LNCaP clone FGC (cell line): ENCODE data around the gene ZNF467.

Experiments used
- DNase-seq: peaks from one replicate; pipeline ENCODE4 v3.0.0-alpha.2; 2011; ENCODE audit warnings: low read depth
- H3K4me3 ChIP-seq: 2 replicates; pipeline ENCODE4 v1.5.1; 2011; ENCODE audit warnings: mild to moderate bottlenecking, low read depth, low read length, control low read depth
- TF ChIP-seq, protein P1 (sequence below): IDR thresholded peaks from 2 replicates; pipeline ENCODE4 v1.5.1; 2012; ENCODE audit warnings: mild to moderate bottlenecking; ENCODE audit not compliant: control insufficient read depth, insufficient read depth; ENCODE audit errors: extremely low read depth

Gene ZNF467

DNA sequence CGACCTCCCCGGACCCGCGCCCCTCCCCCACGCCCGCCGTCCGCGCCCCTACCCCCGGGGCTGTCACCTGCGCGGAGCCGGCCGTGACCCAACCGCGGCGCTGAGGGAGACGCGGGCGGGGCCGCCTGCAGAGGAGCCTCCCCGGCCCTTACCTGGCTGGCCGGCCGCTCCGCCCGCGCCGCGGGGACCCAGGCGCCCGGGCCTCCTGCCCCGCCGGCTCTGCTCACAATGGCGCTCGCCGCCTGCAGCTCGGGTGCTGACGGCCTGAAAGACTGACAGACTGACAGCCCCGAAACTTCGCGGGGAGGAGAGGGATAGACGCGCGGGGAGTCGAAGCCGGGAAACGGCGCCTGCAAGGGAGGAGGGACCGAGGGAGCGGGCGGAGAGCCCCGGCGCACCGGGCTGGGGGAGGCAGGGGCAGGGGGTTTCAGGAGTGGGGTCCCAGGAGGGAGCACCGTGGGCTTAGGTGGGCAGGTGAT, 393 bp downstream of the ZNF467 start:
- TF ChIP-seq, protein P1, sequence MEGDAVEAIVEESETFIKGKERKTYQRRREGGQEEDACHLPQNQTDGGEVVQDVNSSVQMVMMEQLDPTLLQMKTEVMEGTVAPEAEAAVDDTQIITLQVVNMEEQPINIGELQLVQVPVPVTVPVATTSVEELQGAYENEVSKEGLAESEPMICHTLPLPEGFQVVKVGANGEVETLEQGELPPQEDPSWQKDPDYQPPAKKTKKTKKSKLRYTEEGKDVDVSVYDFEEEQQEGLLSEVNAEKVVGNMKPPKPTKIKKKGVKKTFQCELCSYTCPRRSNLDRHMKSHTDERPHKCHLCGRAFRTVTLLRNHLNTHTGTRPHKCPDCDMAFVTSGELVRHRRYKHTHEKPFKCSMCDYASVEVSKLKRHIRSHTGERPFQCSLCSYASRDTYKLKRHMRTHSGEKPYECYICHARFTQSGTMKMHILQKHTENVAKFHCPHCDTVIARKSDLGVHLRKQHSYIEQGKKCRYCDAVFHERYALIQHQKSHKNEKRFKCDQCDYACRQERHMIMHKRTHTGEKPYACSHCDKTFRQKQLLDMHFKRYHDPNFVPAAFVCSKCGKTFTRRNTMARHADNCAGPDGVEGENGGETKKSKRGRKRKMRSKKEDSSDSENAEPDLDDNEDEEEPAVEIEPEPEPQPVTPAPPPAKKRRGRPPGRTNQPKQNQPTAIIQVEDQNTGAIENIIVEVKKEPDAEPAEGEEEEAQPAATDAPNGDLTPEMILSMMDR, result no peak
- DNase-seq, result no peak
- peak overlapping the region; percentile 80 for H3K4me3 ChIP-seq

DNA sequence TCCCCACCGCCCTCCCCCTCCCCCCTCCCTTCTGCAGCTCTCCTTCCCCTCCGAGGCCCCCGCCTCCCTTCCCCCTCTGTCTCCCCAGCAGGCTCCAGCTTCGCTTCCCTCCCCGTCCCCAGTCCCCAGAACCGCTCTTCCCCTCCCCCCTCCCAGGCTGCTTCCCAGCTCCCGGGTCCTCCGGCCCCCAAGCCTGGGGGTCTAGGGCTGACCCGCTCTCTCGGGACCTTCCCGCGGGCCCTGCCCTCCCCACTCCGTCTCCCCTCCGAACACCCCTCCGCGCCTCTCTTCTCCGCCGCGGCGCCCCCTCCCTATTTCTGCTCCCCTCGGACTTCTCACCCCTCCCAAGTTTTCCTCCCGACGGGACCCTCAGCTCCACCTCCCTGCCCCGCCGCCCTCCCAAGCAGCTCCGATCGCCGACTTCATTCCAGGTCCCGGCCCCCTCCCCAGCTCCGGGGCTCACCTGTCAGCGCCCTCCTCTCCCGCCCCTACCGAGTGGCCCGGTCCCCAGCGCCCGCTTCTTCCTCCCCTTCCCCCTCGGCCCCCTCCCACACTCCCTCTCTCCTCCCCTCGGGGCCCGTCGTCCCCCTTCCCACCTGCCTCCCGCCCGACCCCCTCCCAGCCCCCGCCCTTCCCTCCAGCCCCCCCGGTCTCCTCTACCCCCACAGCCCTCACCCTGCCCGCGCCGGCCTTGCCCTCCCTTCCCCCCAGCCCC, 990 bp downstream of the ZNF467 start:
- no peak for DNase-seq
- TF ChIP-seq, protein P1, result no peak
- H3K4me3 ChIP-seq, result peak overlapping the region; percentile 80

DNA sequence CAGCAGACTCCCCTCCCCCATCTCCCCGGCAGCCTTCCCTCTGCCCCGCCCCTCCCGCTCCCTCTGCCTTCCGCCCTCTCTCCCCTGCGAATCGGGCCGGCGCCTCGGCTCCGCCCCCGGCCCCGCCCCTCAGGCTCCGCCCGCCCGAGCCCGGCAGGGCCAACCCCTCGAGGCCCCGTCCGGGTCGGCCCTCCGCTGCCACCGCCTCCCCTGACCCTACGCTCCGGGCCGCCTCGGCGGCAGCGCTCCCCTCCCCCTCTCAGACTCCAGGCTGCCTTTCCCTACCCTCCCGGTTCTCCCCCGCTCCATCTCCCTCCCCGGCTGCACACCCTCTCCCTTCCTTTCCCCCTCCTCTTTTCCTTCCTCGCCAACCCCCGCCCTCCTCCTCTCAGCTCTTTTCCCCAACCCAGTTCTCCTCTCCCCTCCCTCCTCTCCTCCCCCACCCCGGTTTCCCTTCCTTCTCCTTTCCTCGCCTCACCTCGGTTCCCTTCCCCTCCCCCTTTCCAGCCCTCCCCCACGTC, 1.6 kb downstream of the ZNF467 start:
- peak overlapping the region; percentile 80 for H3K4me3 ChIP-seq
- TF ChIP-seq, protein P1, result no peak
- DNase-seq, result peak; percentile 90

DNA sequence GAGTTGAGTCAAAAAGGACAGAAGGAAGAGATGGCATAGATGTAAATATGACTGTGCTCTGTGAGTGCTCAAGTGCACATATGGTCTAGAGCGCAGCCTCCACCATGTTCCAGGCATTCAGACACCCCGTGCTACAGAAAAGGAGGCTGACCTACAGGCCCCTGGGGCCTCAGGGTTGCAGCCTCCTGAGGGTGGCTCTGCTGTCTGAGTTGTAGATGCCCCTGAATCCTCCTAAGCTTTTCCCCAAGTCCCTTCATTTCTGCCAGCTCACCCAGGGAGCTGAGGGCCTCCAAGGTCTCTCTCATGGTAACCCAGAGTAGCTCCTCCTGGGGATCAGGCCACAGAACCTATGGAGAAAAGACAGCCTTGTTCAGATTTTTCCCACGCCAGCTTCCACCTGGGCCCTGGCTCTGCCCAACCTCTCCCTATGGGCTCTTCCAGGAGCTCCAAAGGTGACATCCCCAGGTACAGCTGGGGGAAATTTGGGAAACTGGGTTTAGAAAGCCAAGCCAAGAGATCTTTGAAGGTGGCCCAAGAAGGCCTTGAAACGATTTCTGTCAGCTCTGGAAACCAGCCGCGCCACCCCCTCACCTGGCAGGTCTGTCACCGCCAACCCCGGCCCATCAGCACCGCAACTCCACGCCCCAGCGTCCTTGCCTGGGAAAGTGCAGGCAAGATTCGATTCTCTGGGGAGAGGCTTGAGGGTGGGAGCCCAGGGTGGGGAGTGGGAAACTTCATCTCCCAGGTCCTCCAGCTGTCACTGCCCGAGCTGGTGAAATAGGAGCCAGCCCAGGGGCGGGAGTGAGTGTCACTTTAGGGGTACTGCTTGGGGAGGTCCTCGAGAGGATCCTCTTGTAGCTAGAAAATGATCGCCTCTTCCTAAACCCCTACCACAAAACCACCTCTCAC, 2.4 kb downstream of the ZNF467 start:
- TF ChIP-seq, protein P1, result no peak
- DNase-seq, result no peak
- H3K4me3 ChIP-seq, result peak overlapping the region; percentile 35

DNA sequence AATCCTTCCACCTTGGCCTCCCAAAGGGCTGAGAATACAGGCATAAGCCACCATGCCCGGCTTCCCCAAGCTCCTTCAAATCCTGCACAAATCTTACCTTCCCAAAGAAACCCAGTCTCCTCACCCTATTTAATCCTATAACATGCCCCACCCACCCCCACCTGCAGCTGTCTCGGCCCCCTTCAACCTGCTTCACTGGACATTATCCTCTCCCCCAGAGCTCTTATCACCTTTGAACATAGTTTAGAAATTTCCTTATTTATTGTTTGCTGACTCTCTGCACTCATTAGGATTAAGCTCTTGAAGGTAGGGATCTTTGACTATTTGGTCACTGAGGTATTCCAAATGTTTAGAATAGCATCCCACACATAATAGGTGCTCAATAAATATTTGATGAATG, 3.5 kb downstream of the ZNF467 start:
- no peak for DNase-seq
- TF ChIP-seq, protein P1, result no peak
- H3K4me3 ChIP-seq, result no peak overlapping the region

DNA sequence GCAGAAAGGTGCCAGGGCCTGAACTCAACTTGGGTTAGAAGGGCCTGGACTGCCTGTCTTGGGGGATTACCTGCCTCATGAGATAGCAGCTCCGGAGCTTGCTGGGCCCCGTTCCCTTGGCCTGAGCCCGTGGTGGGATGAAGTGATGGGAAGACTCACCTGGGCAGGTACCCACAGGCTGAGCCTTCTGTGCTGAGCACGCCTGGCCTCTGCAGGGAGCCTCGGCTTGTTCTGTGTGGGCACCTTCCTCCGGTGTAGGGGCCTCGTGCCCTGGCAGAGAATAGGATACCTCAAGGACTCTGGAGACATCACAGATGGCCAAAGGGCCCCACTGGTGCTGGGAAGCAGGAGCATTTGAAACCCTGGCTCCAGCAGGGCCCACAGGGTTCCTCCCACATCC, 4.5 kb downstream of the ZNF467 start:
- TF ChIP-seq, protein P1, result no peak
- H3K4me3 ChIP-seq, result no peak overlapping the region
- DNase-seq, result no peak
